Endothelial cell of hepatic sinusoid (primary cell): ENCODE data around the gene TMEM51.

Source experiments
- in situ Hi-C: cut with HindIII; loops from 2 replicates; pipeline ENCODE4 v1.10.0; 2017; ENCODE audit warnings: low sequenced_read_pairs

Gene TMEM51

DNA sequence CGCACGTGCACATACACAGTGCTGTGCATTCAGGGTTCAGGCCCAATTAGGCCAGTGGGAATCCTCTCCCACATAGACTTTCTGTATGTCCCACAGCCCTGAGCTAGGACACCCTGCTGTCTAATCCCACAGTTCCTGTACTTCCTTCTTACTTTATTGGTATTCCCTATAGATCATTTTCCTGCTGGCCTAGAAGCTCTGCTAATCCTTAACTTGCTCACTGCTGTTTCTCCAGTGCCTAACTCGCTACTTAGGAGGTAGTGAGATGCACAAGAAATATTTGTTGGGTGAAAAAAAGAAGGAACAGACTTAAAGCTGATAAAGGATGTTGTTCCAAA is 59.4 kb downstream of the TMEM51 start:
- in situ Hi-C loops: no loop called here

DNA sequence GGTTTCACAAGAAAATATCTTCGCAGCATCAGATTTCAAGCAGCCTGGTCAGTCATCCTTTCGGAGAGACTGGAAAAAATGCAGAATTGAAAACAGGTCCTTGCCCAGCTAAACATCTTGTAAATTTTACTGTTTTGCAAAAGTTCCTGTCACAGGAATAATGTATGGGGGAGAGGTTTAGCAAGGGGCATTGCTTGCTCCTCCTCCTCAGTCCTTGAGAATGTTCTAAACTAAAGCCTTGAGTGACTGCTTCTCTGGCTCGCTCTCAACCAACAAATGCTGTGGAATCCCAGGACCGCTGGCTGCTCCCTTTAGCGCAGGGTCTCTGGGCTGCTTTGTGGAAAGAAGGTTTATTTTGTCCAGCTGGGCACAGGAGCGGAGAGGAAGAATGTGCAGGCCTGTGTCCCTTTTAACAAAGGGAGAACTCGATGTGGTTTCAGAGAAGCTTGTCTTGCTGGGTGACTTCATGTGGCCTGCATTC is 59.8 kb downstream of the TMEM51 start:
- in situ Hi-C loops: no loop called here

- in situ Hi-C loops: no loop called here
Measured at GRCh38 chr1:15214527-15214926, 61.0 kb downstream of the TMEM51 start.

DNA sequence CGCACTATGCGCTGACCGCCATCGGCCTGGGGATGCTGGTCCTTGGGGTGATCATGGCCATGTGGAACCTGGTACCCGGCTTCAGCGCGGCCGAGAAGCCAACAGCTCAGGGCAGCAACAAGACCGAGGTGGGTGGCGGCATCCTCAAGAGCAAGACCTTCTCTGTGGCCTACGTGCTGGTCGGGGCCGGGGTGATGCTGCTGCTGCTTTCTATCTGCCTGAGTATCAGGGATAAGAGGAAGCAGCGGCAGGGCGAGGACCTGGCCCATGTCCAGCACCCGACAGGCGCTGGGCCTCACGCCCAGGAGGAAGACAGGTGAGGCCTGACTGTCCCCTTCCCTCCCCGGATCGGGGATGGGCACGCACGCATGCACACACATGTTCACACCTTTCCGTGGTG is 61.6 kb downstream of the TMEM51 start:
- in situ Hi-C loops: no loop called here

GRCh38 chr1:15217654-15218053 is 64.1 kb downstream of the TMEM51 start:
- in situ Hi-C loops: no loop called here

- in situ Hi-C loops: no loop called here
Measured at GRCh38 chr1:15218287-15219279, 65.0 kb downstream of the TMEM51 start.

GRCh38 chr1:15219280-15220023 is 65.9 kb downstream of the TMEM51 start:
- in situ Hi-C loops: no loop called here

GRCh38 chr1:15220024-15220392 is 66.5 kb downstream of the TMEM51 start:
- in situ Hi-C loops: no loop called here

GRCh38 chr1:15220825-15221431 is 67.4 kb downstream of the TMEM51 start:
- in situ Hi-C loops: no loop called here

DNA sequence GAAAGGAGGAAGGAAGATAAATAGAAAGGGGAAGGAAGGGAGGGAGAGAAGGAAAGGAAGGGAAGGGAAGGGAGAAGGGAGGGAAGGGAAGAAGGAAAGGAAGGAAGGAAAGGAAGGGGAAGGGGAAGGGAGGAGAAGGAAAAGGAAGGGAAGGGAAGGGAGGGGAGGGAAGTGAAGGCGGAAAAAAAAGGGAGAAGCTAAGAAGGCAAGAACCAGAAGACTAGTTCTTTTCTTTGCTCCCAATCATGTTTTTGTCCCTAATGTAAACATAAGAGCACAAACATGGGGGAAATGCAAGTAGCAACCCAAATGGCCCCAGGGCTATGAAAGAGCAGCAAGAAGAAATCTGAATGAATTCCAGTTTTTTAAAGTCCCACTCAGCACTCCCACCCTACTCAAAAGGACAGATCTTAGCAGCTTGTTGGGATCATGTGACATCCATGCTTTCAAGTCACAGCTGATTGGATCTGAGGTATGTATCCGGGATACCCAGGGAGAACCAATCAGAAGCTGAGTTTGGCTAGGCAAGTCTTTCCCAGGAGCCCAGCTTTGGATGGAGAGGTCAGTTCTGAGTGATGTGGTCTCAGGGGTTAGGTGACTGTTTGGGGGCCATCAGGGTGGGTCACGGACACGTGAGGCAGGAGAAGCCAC is 69.2 kb downstream of the TMEM51 start:
- in situ Hi-C loops: no loop called here

GRCh38 chr1:15224259-15224869 is 70.8 kb downstream of the TMEM51 start:
- in situ Hi-C loops: no loop called here

GRCh38 chr1:15224974-15225373 is 71.4 kb downstream of the TMEM51 start:
- in situ Hi-C loops: no loop called here

- in situ Hi-C loops: no loop called here
Measured at GRCh38 chr1:15225461-15225860, 71.9 kb downstream of the TMEM51 start.

DNA sequence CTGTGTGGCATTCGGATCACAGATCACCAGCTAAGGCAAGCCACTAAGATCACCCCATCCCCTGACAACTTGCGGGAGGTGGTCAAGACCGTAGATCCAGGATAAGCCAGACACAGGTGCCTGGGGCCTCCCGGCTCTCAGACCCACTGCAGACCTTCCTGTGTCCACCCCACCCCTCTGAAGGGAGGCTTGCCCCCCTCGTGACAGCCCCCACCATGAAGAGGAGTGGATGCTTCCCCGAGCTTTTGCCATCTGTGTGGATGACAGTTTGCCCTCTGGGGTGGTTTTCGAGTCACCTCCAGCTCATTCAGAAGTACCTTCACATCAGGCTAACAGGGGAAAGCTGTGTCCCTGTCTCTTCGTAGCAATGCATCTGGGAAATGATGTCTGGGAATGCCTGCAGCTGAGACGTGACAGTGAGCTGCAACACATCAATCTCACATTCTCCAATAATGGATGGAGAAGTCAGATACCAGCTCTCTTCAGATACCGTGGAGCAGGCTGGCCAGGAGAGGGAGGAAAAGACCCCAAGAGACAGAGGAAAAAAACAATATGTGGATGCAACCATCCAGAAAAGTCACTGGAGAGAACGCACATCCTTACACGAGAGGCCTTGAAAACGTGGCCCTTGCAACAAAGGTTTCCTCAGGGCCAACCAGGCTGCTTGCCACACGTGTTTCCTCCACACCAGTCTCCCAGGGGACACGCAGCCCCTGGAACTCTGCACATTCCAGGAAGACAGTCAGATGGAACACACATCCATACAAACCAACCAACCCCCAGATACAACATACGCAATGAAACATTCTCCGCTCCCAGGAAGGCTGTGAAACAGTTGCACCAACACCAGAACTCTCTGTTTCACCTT is 73.1 kb downstream of the TMEM51 start:
- in situ Hi-C loops: no loop called here

- in situ Hi-C loops: no loop called here
Measured at GRCh38 chr1:15229707-15230131, 76.2 kb downstream of the TMEM51 start.

- in situ Hi-C loops: no loop called here
Measured at GRCh38 chr1:15231714-15232201, 78.2 kb downstream of the TMEM51 start.

GRCh38 chr1:15233689-15234088 is 80.1 kb downstream of the TMEM51 start:
- in situ Hi-C loops: no loop called here

- in situ Hi-C loops: loop anchor here (5.0 kb wide), 1 partner anchor 99 kb away; no protein-coding TSS in a partner anchor
Measured at GRCh38 chr1:15236321-15236721, 82.8 kb downstream of the TMEM51 start.

GRCh38 chr1:15236746-15237145 is 83.2 kb downstream of the TMEM51 start:
- in situ Hi-C loops: loop anchor here (5.0 kb wide), 1 partner anchor 99 kb away; no protein-coding TSS in a partner anchor
